ENCODE data around the gene SH3RF3.

SH3RF3 gene

GRCh38 chr2:109368798-109369197 lies 239.8 kb downstream of the SH3RF3 start:
- DNase-seq (ENCODE audit: low read depth) = no peak
- TF ChIP-seq CTCF (IDR thresholded peaks at IDR 0.05; ENCODE audit: low read length, missing control alignments) = no peak
- no peak overlapping the region for H3K4me3 ChIP-seq (replicated peaks; ENCODE audit: low read depth, low read length)

DNA sequence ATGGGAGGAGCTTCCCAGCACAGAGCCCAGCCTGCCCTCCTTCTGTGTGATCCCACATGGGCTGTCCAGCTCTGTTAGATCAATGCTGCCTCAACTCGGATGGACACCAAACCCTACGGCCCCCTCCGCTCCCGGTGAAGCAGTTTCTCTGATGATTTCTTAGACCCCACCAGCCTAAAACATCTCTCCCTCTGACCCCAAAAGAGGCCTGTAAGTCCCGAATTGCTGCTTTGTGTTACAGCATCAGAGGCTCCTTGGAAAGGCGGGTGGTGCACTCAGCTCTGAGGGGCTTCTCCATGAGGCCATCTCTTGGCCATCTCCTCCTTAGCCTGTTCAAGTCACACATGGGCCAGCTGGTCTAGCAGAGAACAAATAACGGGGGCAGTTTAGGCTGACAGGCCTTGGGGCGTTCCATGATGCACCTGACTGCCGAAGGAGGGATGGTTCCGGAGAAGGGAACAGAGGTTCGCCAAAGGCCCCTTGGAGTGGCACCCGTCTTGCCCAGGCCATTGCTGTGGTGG lies 240.7 kb downstream of the SH3RF3 start:
- DNase-seq (ENCODE audit: low read depth) = no peak
- H3K4me3 ChIP-seq (replicated peaks; ENCODE audit: low read depth, low read length) = no peak overlapping the region
- no peak for TF ChIP-seq CTCF (IDR thresholded peaks at IDR 0.05; ENCODE audit: low read length, missing control alignments)

DNA sequence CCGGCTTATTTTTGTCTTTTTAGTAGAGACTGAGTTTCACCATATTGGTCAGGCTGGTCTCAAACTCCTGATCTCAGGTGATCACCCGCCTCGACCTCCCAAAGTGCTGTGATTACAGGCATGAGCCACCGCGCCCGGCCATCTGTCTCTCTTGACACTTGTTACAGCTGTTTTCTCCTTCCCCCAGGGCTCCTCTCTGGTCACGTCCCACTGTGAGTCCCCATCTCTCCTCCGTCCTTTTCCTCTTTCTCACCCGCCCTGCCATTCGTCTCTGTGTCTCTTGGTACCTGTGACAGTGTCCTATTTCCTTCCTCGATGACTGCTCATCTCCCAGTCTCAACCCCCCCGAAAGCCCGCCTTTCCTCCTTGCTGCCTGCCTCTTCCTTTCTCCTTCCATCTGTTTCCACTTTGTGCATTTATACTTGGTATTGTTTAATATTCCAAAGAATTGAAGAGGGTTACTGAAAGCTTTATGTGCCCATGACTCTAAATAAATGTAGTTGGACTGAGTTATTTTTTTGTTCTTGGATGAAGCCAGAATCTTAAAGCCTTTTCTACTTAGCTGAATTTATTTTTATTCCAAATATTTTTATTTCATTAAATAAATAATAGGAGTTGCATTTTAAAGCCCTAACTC lies 241.5 kb downstream of the SH3RF3 start:
- H3K4me3 ChIP-seq (replicated peaks; ENCODE audit: low read depth, low read length) = no peak overlapping the region
- no peak for TF ChIP-seq CTCF (IDR thresholded peaks at IDR 0.05; ENCODE audit: low read length, missing control alignments)
- DNase-seq (ENCODE audit: low read depth) = no peak

DNA sequence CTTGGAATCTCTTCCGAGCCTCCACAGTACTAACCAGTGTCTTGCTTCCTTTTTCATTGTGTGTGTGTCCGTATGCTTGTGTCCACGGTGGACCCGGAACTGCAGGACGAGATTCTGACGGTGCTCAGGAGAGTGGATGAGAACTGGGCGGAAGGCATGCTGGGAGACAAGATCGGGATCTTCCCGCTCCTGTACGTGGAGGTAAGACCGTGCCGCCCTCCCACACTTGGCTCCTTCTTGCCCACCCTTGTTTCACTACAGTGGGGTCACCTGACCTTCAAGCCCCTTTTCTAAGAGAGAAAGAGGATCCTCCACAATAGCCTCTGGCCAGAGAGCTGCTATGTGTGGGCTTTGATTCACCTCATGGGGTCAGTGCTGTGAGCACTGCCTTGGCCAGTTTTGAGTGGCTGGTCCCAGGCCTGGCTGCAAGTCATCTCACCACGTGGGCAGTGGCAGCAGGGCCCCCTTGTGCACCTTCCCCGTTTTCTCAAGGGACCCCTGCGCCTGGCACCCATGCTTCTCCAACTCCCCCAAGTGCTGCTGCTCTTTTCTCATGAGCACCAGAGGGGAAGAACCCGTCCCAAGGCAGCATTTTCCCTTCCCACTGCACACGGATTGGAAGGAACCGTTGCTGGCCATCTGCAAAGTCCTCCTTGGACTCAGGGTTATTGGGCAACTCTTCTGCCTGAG lies 242.6 kb downstream of the SH3RF3 start:
- H3K4me3 ChIP-seq (replicated peaks; ENCODE audit: low read depth, low read length) = no peak overlapping the region
- TF ChIP-seq CTCF (IDR thresholded peaks at IDR 0.05; ENCODE audit: low read length, missing control alignments) = no peak
- DNase-seq (ENCODE audit: low read depth) = no peak

GRCh38 chr2:109372171-109372568 lies 243.2 kb downstream of the SH3RF3 start:
- TF ChIP-seq CTCF (IDR thresholded peaks at IDR 0.05; ENCODE audit: low read length, missing control alignments) = no peak
- DNase-seq (ENCODE audit: low read depth) = no peak
- no peak overlapping the region for H3K4me3 ChIP-seq (replicated peaks; ENCODE audit: low read depth, low read length)

DNA sequence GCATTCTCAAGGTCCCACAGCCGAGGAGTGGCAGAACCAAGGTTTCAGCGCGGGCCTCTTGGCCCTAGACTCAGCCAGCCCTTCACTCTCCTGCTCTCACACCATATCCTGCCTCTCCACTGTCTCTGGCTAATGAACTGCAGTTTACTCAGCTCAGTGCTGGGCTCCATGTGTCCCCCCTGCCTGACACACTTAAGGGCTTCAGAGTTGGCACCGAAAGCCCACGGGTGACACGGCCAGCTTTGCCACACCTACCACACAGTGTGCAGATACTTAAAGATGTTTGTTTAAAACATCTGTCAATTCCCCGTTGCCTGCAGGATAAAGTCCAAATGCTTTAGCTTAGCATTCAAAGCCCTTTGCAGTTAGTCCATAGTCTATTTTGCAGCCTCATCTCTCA lies 243.6 kb downstream of the SH3RF3 start:
- no peak for TF ChIP-seq CTCF (IDR thresholded peaks at IDR 0.05; ENCODE audit: low read length, missing control alignments)
- DNase-seq (ENCODE audit: low read depth) = no peak
- no peak overlapping the region for H3K4me3 ChIP-seq (replicated peaks; ENCODE audit: low read depth, low read length)
